GM12878 (cell line): ENCODE results near the gene DET1. TPM values are rescaled to one million over a fixed set of nuclear protein-coding genes. Genes with fewer than 3 reads are reported as not detected.

ENCODE experiments used
- ATAC-seq: fragments of 200-7000 bp; cut with Tn5 transposase; 3 replicates; pipeline ENCODE4 v1.9.1; 2020; ENCODE audit warnings: mild to moderate bottlenecking, moderate library complexity
- BruUV-seq: library from RNA; stranded (reverse); fragments of 400-500 nt; replicated peaks from 2 replicates; lab custom pipeline; 2021; lab: Mats Ljungman, UMichigan
- CTCF ChIA-PET: fragments of 300-600 bp; sonication (Branson Sonifier 250); formaldehyde crosslinking; extraction: SDS; loops from one replicate; lab custom pipeline; 2021; ENCODE audit warnings: inconsistent platforms; lab: Yijun Ruan, JAX
- POLR2A ChIA-PET: fragments of 350-600 bp; formaldehyde crosslinking; extraction: SDS; loops from one replicate; lab custom pipeline; 2021; ENCODE audit warnings: inconsistent platforms; lab: Charles Lee
- RAD21 ChIA-PET: fragments of 300-600 bp; sonication (Branson Sonifier 250); formaldehyde crosslinking; loops from one replicate; lab custom pipeline; 2023; ENCODE audit warnings: antibody characterized with exemption; ENCODE audit not compliant: unreplicated experiment; lab: Charles Lee
- SMC1A ChIA-PET: fragments of 300-600 bp; sonication (Branson Sonifier 250); formaldehyde crosslinking; loops from one replicate; lab custom pipeline; 2023; ENCODE audit not compliant: unreplicated experiment, uncharacterized antibody; lab: Charles Lee
- DNase-seq: peaks from one replicate; pipeline ENCODE4 v3.0.0-alpha.2; 2011; ENCODE audit warnings: low read depth, low spot score
- FAIRE-seq: peaks from 3 replicates; lab custom pipeline; 2011; peaks lifted over from hg19 to GRCh38; lab: Jason Lieb, UNC
- H2AFZ ChIP-seq: 2 replicates; pipeline ENCODE4 v1.6.0; 2011; ENCODE audit warnings: low read depth, low read length, control low read depth; ENCODE audit not compliant: control insufficient read depth
- H3K27ac ChIP-seq: 2 replicates; pipeline ENCODE4 v1.5.1; 2011; ENCODE audit warnings: control low read depth; ENCODE audit not compliant: control insufficient read depth, insufficient read depth
- H3K27me3 ChIP-seq, 2 experiments: replicated peaks in 1 of 2; 2 replicates each; pipeline versions ENCODE4 v1.6.0 to v1.6.1; 2011; ENCODE audit warnings: low read length in 1 of 2; ENCODE audit not compliant: control insufficient read depth in 2 of 2, insufficient read depth in 2 of 2
- H3K36me3 ChIP-seq, 2 experiments: 2 replicates each; pipeline ENCODE4 v1.5.1; 2011; ENCODE audit warnings: low read length in 1 of 2; ENCODE audit not compliant: control insufficient read depth in 2 of 2, insufficient read depth in 2 of 2
- H3K4me1 ChIP-seq: 2 replicates; pipeline ENCODE4 v1.6.1; 2011; ENCODE audit warnings: mild to moderate bottlenecking, low read length, moderate library complexity, mixed read lengths; ENCODE audit not compliant: control insufficient read depth, insufficient read depth
- H3K4me2 ChIP-seq: 2 replicates; pipeline ENCODE4 v1.6.0; 2011; ENCODE audit warnings: control low read depth; ENCODE audit not compliant: control insufficient read depth, insufficient read depth
- H3K4me3 ChIP-seq: fragments of 200-600 bp; sonication (generic); 2 replicates; pipeline ENCODE4 v1.5.1; 2016
- H3K79me2 ChIP-seq: 2 replicates; pipeline ENCODE4 v1.6.0; 2011; ENCODE audit warnings: low read length; ENCODE audit not compliant: control insufficient read depth, insufficient read depth
- H3K9ac ChIP-seq: 2 replicates; pipeline ENCODE4 v1.8.0; 2011; ENCODE audit warnings: low read length, control low read depth, mixed read lengths; ENCODE audit not compliant: control insufficient read depth, insufficient read depth
- H3K9me3 ChIP-seq: replicated peaks from 3 replicates; pipeline ENCODE4 v1.5.1; 2011; ENCODE audit warnings: mild to moderate bottlenecking, low read length; ENCODE audit not compliant: control insufficient read depth, insufficient read depth
- H4K20me1 ChIP-seq: 2 replicates; pipeline ENCODE4 v1.6.0; 2011; ENCODE audit not compliant: control insufficient read depth, insufficient read depth
- ATF7 ChIP-seq: fragments of 450-650 bp; IDR thresholded peaks from 2 replicates; pipeline ENCODE4 v1.6.1; 2016; ENCODE audit warnings: low read depth, mild to moderate bottlenecking
- MTA2 ChIP-seq: fragments of 450-650 bp; IDR thresholded peaks from 2 replicates; pipeline ENCODE4 v1.6.1; 2016; ENCODE audit warnings: low read depth, mild to moderate bottlenecking, moderate library complexity
- RAD21 ChIP-seq: IDR thresholded peaks from 2 replicates; pipeline ENCODE4 v1.6.1; 2011; ENCODE audit warnings: mild to moderate bottlenecking, low read depth, low read length, moderate library complexity; ENCODE audit not compliant: insufficient read depth
- SMC3 ChIP-seq: IDR thresholded peaks from 2 replicates; pipeline ENCODE4 v1.6.1; 2011; ENCODE audit warnings: low read length, improper control_type of control experiment, borderline replicate concordance
- TBL1XR1 ChIP-seq: IDR thresholded peaks from 2 replicates; pipeline ENCODE4 v1.6.1; 2012; ENCODE audit warnings: low read depth, low read length, improper control_type of control experiment
- ZNF207 ChIP-seq: fragments of 450-650 bp; IDR thresholded peaks from 2 replicates; pipeline ENCODE4 v1.6.1; 2014; ENCODE audit warnings: antibody characterized with exemption, mild to moderate bottlenecking, borderline replicate concordance
- ZNF24 ChIP-seq: fragments of 450-650 bp; IDR thresholded peaks from 2 replicates; pipeline ENCODE4 v1.6.1; 2017; ENCODE audit warnings: antibody characterized with exemption, mild to moderate bottlenecking
- ZNF384 ChIP-seq: IDR thresholded peaks from 2 replicates; pipeline ENCODE4 v1.6.1; 2012; ENCODE audit warnings: low read depth, mild to moderate bottlenecking, low read length, improper control_type of control experiment, borderline replicate concordance
- ZNF622 ChIP-seq: fragments of 450-650 bp; IDR thresholded peaks from 2 replicates; pipeline ENCODE4 v1.6.1; 2017; ENCODE audit warnings: mild to moderate bottlenecking, inconsistent platforms
- WGBS: methylation state at CpG from one replicate; pipeline ENCODE4 v1.1.6; 2016; ENCODE audit warnings: low lambda C conversion rate; ENCODE audit not compliant: insufficient replicate concordance, insufficient coverage; ENCODE audit errors: missing lambda C conversion rate; 5-methylcytosine and 5-hydroxymethylcytosine counted together
- in situ Hi-C: fragments of 300-500 bp; cut with MboI; formaldehyde crosslinking; loops from 9 replicates; pipeline ENCODE4 v1.14.3; 2018; ENCODE audit warnings: mixed read lengths
- intact Hi-C: fragments of 100-400 bp; cut with micrococcal nuclease; formaldehyde crosslinking; loops from one replicate; pipeline ENCODE4 v1.14.2; 2022; ENCODE audit not compliant: unreplicated experiment
- polyA plus RNA-seq, 11 experiments: library from polyadenylated mRNA; depleted of rRNA in 4 of 11; unstranded in 6 of 11; stranded (reverse) in 5 of 11; fragments of >200 nt; fragmentation: Nextera tagmentation in 4 of 11; fragmentation: Illumina TruSeq in 1 of 11; extraction: Ambion mirVana in 4 of 11; extraction: Trizol in 1 of 11; gene quantifications; 1 replicate in 1 of 11; 2 replicates in 10 of 11; pipeline versions ENCODE4 v1.2.1 to v1.2.3, GENCODE V29; 2011 to 2016; ENCODE audit warnings: inconsistent platforms in 2 of 11, missing spikeins in 2 of 11, low read depth in 1 of 11
- total RNA-seq, 4 experiments: library from RNA; depleted of rRNA in 3 of 4; stranded (reverse); fragments of >200 nt in 3 of 4; fragmentation: Illumina TruSeq in 1 of 4; extraction: Trizol in 1 of 4; gene quantifications; 2 replicates each; pipeline versions ENCODE4 v1.2.1 to v1.2.3, GENCODE V29; 2013 to 2021
- TF ChIP-seq, protein P1 (sequence below): fragments of 450-650 bp; IDR thresholded peaks from 2 replicates; pipeline ENCODE4 v1.6.1; 2018; ENCODE audit warnings: borderline replicate concordance, mild to moderate bottlenecking; ENCODE audit not compliant: partially characterized antibody
- TF ChIP-seq, protein P2 (sequence below): IDR thresholded peaks from 2 replicates; pipeline ENCODE4 v1.6.1; 2012; ENCODE audit warnings: low read depth, low read length, improper control_type of control experiment
- TF ChIP-seq, protein P3 (sequence below): fragments of 450-650 bp; IDR thresholded peaks from 2 replicates; pipeline ENCODE4 v1.6.1; 2017; ENCODE audit warnings: borderline replicate concordance

The DET1 gene
- total and polyA plus RNA-seq, 10 of the 15 experiments (the other 5 are each of a cell fraction or from before 2014, with no cell fraction given) = 0.16 to 2.7 (median 1.4) TPM

DNA sequence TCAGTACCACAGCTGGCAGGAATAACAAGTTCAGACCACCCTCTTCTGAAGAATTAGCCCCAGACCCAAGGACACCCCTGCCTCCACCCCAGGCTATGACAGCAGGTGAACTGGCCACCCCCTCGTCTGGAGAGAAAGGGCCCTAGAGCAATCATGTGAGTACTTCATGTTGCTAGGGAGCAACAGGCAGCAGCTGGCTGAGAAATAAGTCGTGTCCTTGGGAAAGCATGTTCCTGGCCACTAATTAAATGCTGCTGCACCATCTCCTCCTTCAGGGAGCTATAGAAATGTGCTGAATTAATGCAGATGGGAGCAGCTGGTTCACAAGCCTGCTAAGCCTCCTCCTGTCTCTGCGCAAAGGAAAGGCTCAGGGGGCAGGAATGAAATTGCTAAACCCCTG, 47.5 kb downstream of the DET1 start:
- in situ Hi-C loops = no loop called here

More for the DNA sequence above, 47.5 kb downstream of the DET1 start:
- no TSS peak for BruUV-seq
- ChIA-PET RAD21 (no interaction called here), SMC1A (no interaction called here), CTCF (no interaction called here), POLR2A (no interaction called here)
- Histone ChIP-seq H3K9me3 (no peaks in the 10 kb centered on the region), H3K27me3 (no peaks in the 10 kb centered on the region), H3K4me2 (no peak overlapping the region), H3K4me1 (no peaks in the 10 kb centered on the region), H3K36me3 (no peaks in the 10 kb centered on the region), H3K4me3 (no peak overlapping the region), H4K20me1 (no peaks in the 10 kb centered on the region), H3K79me2 (no peaks in the 10 kb centered on the region), H3K27ac (no peak overlapping the region), H3K9ac (no peak overlapping the region), H2AFZ (no peak overlapping the region)
- no peak for ATAC-seq
- TF ChIP-seq SMC3 = no peak
- TF ChIP-seq, protein P1, sequence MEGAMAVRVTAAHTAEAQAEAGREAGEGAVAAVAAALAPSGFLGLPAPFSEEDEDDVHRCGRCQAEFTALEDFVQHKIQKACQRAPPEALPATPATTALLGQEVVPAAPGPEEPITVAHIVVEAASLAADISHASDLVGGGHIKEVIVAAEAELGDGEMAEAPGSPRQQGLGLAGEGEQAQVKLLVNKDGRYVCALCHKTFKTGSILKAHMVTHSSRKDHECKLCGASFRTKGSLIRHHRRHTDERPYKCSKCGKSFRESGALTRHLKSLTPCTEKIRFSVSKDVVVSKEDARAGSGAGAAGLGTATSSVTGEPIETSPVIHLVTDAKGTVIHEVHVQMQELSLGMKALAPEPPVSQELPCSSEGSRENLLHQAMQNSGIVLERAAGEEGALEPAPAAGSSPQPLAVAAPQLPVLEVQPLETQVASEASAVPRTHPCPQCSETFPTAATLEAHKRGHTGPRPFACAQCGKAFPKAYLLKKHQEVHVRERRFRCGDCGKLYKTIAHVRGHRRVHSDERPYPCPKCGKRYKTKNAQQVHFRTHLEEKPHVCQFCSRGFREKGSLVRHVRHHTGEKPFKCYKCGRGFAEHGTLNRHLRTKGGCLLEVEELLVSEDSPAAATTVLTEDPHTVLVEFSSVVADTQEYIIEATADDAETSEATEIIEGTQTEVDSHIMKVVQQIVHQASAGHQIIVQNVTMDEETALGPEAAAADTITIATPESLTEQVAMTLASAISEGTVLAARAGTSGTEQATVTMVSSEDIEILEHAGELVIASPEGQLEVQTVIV = no peak
- TF ChIP-seq ZNF24 = no peak
- no peak for TF ChIP-seq ZNF207
- TF ChIP-seq, protein P2, sequence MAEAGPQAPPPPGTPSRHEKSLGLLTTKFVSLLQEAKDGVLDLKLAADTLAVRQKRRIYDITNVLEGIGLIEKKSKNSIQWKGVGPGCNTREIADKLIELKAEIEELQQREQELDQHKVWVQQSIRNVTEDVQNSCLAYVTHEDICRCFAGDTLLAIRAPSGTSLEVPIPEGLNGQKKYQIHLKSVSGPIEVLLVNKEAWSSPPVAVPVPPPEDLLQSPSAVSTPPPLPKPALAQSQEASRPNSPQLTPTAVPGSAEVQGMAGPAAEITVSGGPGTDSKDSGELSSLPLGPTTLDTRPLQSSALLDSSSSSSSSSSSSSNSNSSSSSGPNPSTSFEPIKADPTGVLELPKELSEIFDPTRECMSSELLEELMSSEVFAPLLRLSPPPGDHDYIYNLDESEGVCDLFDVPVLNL = no peak
- no peak for TF ChIP-seq TBL1XR1
- TF ChIP-seq ATF7 = no peak
- TF ChIP-seq ZNF384 = no peak
- no peak for TF ChIP-seq RAD21
- TF ChIP-seq ZNF622 = no peak
- TF ChIP-seq, protein P3, sequence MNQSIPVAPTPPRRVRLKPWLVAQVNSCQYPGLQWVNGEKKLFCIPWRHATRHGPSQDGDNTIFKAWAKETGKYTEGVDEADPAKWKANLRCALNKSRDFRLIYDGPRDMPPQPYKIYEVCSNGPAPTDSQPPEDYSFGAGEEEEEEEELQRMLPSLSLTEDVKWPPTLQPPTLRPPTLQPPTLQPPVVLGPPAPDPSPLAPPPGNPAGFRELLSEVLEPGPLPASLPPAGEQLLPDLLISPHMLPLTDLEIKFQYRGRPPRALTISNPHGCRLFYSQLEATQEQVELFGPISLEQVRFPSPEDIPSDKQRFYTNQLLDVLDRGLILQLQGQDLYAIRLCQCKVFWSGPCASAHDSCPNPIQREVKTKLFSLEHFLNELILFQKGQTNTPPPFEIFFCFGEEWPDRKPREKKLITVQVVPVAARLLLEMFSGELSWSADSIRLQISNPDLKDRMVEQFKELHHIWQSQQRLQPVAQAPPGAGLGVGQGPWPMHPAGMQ = no peak
- no peak for TF ChIP-seq MTA2
- intact Hi-C loops = no loop called here
- WGBS = 81% methylated on average over 3 of the region's 3 CpGs
- FAIRE-seq = no peak
- no peak for DNase-seq
